GM21723 (cell line): ENCODE data around the gene PGBD4.
"Not testable (repeated sequence)": the region's sequence is repeated elsewhere in the genome, so short reads cannot be mapped to it uniquely, and the experiment has no call there.

Experiments
- ATAC-seq: cut with Tn5 transposase; IDR thresholded peaks from one replicate; pipeline ENCODE4 v1.9.1; 2021; ENCODE audit warnings: mild to moderate bottlenecking, moderate library complexity; ENCODE audit not compliant: unreplicated experiment

Gene PGBD4

GRCh38 chr15:34111488-34111887 lies 9.6 kb downstream of the PGBD4 start:
- ATAC-seq: no peak

- ATAC-seq: no peak
Observed at GRCh38 chr15:34114215-34114614, 12.3 kb downstream of the PGBD4 start.

GRCh38 chr15:34114739-34115138 lies 12.9 kb downstream of the PGBD4 start:
- no peak for ATAC-seq

DNA sequence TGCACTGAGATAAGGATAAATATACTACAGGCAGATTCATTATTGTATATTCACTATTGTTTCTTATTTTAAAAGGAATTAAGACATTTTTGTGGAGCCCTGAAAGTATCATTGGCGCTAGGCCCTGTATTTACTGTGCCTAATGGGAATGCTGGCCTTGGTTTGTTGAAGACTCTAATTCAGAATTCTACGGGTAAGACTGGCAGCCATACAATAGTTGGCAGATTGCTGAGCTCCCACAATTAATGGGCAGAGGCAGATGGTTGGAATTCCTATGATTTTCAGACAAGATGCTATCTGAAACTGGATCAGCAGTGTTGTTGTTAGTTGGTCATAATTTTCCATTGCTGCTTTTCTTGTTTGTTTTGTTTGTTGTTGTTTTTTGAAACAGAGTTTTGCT lies 14.7 kb downstream of the PGBD4 start:
- no peak for ATAC-seq

DNA sequence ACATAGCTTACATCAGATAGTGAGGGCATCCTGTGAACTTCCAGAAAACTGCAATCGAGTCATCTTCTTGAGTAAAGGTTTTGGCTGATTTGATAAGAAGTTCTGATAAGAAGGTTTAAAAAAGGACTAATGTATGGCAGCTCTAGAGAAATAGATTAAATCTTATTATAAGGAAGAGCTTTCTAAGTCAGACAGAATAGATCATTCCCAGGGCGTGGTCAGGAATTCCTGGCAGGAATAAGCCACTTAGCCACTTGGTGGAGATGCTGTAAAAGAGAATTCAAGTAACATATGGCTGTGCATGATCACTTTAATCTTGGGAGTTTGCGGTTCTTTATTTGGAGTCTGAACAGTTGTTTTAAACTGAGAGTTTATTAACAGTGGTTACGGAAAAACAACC lies 17.4 kb downstream of the PGBD4 start:
- ATAC-seq: no peak

GRCh38 chr15:34120420-34120819 lies 18.5 kb downstream of the PGBD4 start:
- ATAC-seq: not testable (repeated sequence)

DNA sequence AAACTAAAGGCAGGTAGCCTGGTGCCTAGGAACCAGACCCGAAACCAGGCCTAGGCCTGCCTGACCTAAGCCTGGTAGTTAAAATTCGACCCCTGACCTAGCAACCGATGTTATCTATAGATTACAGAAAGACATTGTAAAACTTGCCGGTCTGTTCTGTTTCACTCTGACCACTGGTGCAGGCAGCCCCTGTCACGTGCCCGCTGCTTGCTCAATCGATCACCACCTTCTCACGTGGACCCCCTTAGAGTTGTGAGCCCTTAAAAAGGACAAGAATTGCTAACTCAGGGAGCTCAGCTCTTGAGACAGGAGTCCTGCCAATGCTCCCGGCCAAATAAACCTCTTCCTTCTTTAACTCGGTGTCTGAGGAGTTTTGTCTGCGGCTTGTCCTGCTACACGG lies 19.9 kb downstream of the PGBD4 start:
- ATAC-seq: not testable (repeated sequence)

DNA sequence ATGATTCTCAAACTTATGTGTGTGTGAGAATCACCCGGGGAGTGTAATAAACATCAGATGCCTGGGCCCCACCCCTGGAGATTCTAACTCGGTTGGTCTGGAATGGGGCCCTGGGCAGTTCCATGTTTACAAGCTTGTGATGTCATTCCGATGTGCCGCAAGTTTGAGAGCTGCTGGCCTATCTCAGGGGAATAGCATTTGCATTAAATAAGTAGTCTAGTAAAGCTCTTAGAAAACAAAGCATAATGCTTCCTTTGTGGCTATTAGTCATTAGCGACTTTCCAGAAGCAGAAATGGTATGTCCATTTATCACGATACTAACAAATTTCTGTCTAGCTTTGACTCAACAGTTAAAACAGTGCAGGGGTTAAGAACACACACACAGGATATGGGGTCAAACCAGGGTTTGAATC lies 20.9 kb downstream of the PGBD4 start:
- no peak for ATAC-seq

GRCh38 chr15:34124651-34125050 lies 22.8 kb downstream of the PGBD4 start:
- no peak for ATAC-seq

- no peak for ATAC-seq
Observed at GRCh38 chr15:34125945-34126344, 24.1 kb downstream of the PGBD4 start.

- no peak for ATAC-seq
Observed at GRCh38 chr15:34126522-34126921, 24.6 kb downstream of the PGBD4 start.

- ATAC-seq: no peak
Observed at GRCh38 chr15:34128898-34129297, 27.0 kb downstream of the PGBD4 start.

GRCh38 chr15:34132881-34133280 lies 31.0 kb downstream of the PGBD4 start:
- no peak for ATAC-seq

- no peak for ATAC-seq
Observed at GRCh38 chr15:34133511-34133910, 31.6 kb downstream of the PGBD4 start.

GRCh38 chr15:34147371-34148140 lies 45.7 kb downstream of the PGBD4 start:
- ATAC-seq: no peak

DNA sequence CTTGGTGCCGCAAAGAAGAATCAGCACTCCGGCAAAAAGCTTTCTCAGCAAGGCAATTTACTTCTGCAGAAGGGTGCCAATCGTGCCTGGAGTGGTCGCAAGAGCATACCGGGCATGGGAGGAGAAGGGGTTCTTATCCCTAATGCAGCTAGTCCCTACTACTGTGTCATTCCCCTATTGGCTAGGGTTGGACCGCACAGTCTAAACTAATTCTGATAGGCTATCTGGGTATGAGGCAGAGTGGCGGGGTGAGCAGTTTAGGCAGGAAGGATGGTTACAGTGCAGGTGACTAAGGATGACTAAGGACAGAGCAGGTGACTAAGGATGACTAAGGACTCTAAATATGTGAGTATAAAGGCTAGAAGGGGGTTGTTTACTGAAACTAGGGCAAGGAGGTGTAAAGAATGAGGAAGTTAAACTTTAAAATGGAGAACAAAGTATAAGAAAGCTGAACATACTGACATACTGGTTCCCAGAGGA lies 52.9 kb downstream of the PGBD4 start:
- no peak for ATAC-seq

DNA sequence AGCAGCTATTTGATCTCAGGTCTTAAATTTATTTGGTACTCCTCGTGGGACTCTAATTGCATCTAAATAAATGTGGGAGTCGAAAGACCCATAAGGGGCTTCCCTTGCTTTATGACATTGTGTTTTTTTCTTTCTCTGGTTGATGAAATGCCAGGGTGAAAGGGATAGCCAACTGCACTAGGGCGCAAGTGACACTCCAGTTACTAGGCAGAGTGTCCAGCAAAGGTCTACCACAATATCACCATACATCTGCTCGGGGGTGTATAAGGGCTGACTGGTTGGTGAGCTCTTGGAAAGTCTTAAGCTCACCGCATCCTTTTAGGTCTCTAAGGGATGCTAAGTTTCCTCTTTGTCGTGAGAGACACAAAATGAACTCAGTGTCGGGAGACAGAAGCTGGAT lies 54.0 kb downstream of the PGBD4 start:
- no peak for ATAC-seq
